PFSK-1 (cell line): ENCODE results near the gene ITK.

ENCODE experiments used
- FOXP2 ChIP-seq: optimal IDR thresholded peaks from 2 replicates; pipeline ENCODE3; 2011; ENCODE audit warnings: borderline replicate concordance, control low read depth, inconsistent platforms; ENCODE audit not compliant: insufficient read depth; ENCODE audit errors: extremely low read length, extremely low read depth
- POLR2AphosphoS5 ChIP-seq: IDR thresholded peaks from 2 replicates; pipeline ENCODE4 v1.6.1; 2012; ENCODE audit warnings: low read depth, mild to moderate bottlenecking, control low read depth, low read length, moderate library complexity
- SIN3A ChIP-seq: IDR thresholded peaks from 2 replicates; pipeline ENCODE4 v1.6.1; 2012; ENCODE audit warnings: mild to moderate bottlenecking, low read length, moderate library complexity, borderline replicate concordance; ENCODE audit not compliant: insufficient read depth
- TAF1 ChIP-seq: IDR thresholded peaks from 2 replicates; pipeline ENCODE4 v1.6.1; 2012; ENCODE audit warnings: low read length, control low read depth, borderline replicate concordance; ENCODE audit not compliant: insufficient read depth
- TF ChIP-seq, protein P1 (sequence below), 2 experiments: IDR thresholded peaks; 2 replicates each; pipeline versions ENCODE4 v1.6.1 to v1.8.0; 2011 to 2012; ENCODE audit warnings: low read depth in 2 of 2, low read length in 2 of 2, control low read depth in 1 of 2, inconsistent platforms in 1 of 2, mild to moderate bottlenecking in 1 of 2, moderate library complexity in 1 of 2; ENCODE audit not compliant: insufficient read depth in 1 of 2

Gene ITK

DNA sequence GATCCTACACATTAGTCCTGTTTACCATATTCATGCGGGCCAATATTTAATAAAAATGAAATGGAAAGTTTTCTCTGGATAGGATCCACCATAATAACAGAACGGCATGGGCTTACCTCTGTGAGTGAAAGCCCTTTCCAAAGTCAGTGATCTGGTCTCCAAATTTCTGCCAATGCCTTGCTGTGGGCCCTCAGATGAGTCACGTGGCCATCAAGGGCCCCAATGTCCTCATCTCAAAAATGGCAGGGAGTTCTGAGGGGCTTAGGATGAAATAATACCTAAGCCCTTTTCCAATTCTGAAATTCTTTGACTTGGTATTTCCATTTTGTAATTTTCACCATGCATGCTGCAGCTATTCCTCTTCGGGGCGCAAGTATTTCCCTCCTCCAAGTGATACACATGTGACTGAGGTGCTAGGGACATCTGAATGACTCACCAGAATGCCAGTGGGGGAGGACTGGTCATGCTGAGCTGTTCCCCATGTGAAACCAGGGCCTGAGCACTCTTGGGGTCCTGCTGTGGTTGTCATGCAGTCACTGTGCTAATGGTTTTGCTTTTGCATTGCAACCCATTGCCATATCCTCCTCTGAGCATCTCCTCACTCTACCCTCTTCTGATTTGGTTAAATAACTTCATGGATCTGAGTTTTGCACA lies 35.0 kb downstream of the ITK start:
- TF ChIP-seq SIN3A (no peak), FOXP2 (no peak), POLR2AphosphoS5 (no peak), TAF1 (no peak)
- TF ChIP-seq, protein P1, sequence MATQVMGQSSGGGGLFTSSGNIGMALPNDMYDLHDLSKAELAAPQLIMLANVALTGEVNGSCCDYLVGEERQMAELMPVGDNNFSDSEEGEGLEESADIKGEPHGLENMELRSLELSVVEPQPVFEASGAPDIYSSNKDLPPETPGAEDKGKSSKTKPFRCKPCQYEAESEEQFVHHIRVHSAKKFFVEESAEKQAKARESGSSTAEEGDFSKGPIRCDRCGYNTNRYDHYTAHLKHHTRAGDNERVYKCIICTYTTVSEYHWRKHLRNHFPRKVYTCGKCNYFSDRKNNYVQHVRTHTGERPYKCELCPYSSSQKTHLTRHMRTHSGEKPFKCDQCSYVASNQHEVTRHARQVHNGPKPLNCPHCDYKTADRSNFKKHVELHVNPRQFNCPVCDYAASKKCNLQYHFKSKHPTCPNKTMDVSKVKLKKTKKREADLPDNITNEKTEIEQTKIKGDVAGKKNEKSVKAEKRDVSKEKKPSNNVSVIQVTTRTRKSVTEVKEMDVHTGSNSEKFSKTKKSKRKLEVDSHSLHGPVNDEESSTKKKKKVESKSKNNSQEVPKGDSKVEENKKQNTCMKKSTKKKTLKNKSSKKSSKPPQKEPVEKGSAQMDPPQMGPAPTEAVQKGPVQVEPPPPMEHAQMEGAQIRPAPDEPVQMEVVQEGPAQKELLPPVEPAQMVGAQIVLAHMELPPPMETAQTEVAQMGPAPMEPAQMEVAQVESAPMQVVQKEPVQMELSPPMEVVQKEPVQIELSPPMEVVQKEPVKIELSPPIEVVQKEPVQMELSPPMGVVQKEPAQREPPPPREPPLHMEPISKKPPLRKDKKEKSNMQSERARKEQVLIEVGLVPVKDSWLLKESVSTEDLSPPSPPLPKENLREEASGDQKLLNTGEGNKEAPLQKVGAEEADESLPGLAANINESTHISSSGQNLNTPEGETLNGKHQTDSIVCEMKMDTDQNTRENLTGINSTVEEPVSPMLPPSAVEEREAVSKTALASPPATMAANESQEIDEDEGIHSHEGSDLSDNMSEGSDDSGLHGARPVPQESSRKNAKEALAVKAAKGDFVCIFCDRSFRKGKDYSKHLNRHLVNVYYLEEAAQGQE (IDR thresholded peaks at IDR 0.05; ENCODE audit: insufficient read depth in 1 of 2, low read depth in 2 of 2, low read length in 2 of 2) = no peak

DNA sequence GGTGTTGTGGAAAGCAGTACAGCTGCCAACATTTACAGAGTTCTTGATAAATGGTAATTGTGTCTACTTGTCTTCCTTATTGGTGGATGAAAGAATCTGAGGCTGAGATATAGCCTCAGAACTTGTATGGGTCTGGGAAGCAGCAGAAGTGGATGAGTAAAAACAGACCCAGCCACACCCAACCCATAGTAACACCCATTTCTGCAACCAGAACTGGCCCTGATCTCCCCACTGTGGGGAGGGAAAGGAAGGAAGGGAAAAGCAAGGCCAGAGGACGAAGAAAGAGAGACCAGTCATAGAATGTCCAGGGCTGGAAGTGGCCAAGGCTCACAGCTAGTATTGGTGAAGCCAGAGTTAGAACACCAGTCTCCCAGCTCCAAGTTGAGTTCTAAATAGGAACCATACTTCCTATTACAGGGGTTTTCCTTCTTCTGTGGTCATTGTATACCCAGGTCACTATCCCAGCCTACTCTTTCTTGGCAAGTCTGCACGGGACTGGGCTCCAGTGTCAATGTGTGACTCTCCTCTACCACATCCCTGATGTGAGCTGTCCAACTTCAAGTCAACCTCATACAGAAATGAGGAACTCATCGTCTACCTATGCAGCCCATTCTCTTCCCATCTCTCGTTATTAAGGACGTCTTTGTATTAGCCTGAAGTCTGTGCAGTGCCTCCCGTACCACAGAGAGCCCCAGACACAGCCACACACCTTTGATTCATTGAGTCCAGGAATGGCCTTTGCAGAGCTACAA lies 35.9 kb downstream of the ITK start:
- TF ChIP-seq FOXP2 = no peak
- no peak for TF ChIP-seq POLR2AphosphoS5
- TF ChIP-seq SIN3A = no peak
- TF ChIP-seq TAF1 = no peak
- TF ChIP-seq, protein P1 (IDR thresholded peaks at IDR 0.05; ENCODE audit: insufficient read depth in 1 of 2, low read depth in 2 of 2, low read length in 2 of 2) = no peak

DNA sequence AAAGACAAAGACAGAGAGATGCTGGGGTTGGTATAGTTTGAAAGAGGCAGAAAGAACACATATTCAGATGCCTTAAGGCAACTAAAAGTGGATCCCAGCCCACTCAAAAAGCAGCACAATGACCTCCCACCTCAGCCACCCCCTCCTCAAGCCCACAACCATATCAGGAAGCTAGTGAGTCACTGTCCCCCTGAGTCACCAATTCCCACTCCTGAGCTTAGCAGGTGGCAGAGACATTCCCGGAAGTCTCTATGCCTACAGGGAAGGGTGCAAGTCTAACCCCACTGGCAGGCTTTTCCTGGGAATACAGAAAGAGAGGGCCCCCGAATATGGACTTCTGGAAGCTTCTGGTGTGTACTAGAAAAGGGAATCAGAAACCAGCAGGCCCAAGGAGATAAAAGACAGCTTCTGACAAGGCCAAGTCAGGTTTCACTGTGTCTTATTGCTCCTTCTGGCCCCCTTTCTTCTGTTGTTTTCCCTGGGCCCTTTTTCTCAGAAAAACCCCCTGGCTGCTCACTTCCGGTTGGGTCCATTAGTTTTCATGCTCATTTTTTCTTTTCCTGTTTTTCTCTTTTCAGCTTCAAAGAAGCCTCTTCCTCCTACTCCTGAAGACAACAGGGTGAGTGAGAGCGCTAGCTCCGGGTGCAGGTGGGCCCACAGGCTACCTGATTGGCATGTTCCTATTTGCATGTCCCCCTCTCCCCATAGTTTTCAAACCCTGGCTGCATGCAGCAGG lies 36.8 kb downstream of the ITK start:
- TF ChIP-seq TAF1 = no peak
- no peak for TF ChIP-seq FOXP2
- TF ChIP-seq, protein P1 (IDR thresholded peaks at IDR 0.05; ENCODE audit: insufficient read depth in 1 of 2, low read depth in 2 of 2, low read length in 2 of 2) = no peak
- TF ChIP-seq POLR2AphosphoS5 = no peak
- no peak for TF ChIP-seq SIN3A

DNA sequence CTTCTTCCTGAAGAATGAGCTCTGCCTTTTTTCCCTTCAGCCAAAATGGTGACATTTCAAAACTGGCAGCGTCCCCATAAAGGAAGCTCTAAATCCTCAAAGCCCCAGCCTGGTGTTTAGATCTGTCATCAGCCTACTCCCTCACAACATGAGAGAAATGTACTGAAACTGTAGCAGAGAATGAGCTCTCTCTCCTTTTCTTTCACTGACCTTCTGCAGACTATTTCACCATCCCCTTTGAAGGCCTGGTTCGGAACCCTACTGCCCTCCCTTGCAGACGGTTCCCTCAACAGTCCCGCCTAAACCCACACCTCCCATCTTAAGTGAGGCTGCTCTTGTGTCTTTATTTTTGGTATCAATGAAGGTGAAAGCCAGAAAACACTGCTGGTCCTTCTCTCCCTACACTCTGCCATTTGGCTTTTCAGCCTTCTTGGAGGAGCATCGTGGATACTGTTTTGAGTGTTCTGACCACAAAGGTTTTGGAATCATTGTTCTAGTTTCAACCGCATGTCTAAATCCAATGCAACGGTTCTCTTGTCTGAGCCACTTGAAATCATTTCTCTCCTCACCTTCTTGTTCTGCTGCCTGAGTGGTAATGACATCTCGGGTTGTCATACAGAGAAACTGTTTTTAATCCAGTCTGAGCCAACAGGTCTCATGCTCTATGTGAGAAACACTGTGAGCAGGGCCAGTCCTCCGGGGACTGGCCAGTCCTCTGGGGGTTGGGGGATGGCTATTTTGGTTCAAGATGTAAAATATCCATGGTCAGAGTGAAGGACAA lies 39.0 kb downstream of the ITK start:
- no peak for TF ChIP-seq FOXP2
- no peak for TF ChIP-seq TAF1
- no peak for TF ChIP-seq SIN3A
- TF ChIP-seq, protein P1 (IDR thresholded peaks at IDR 0.05; ENCODE audit: insufficient read depth in 1 of 2, low read depth in 2 of 2, low read length in 2 of 2) = no peak
